Parathyroid adenoma (tissue), 2 donors: ENCODE data around the gene ANKRD13D.

Experiments used
- H2AFZ ChIP-seq: fragments of 300-600 bp; sonication (generic); one replicate; pipeline ENCODE4 v1.7.0; 2017; ENCODE audit warnings: antibody characterized with exemption, mild to moderate bottlenecking
- H3K27ac ChIP-seq: fragments of 300-600 bp; sonication (generic); one replicate; pipeline ENCODE4 v1.7.0; 2017
- H3K27me3 ChIP-seq: fragments of 300-600 bp; sonication (generic); one replicate; pipeline ENCODE4 v1.7.0; 2017; ENCODE audit warnings: low read length; ENCODE audit not compliant: control insufficient read depth, insufficient read depth
- H3K36me3 ChIP-seq: fragments of 300-600 bp; sonication (generic); one replicate; pipeline ENCODE4 v1.7.0; 2017; ENCODE audit warnings: low read length; ENCODE audit not compliant: control insufficient read depth, insufficient read depth
- H3K4me1 ChIP-seq: fragments of 300-600 bp; sonication (generic); one replicate; pipeline ENCODE4 v1.7.0; 2017; ENCODE audit warnings: control low read depth
- H3K4me2 ChIP-seq: fragments of 300-600 bp; sonication (generic); one replicate; pipeline ENCODE4 v1.7.0; 2017; ENCODE audit warnings: low read length
- H3K4me3 ChIP-seq: fragments of 300-600 bp; sonication (generic); one replicate; pipeline ENCODE4 v1.7.0; 2017; ENCODE audit warnings: low read depth, low read length
- H3K79me2 ChIP-seq: fragments of 300-600 bp; sonication (generic); one replicate; pipeline ENCODE4 v1.7.0; 2017; ENCODE audit warnings: control low read depth
- H3K9ac ChIP-seq: fragments of 300-600 bp; sonication (generic); one replicate; pipeline ENCODE4 v1.7.0; 2017; ENCODE audit warnings: mild to moderate bottlenecking
- H3K9me3 ChIP-seq: fragments of 300-600 bp; sonication (generic); one replicate; pipeline ENCODE4 v1.7.0; 2017; ENCODE audit warnings: low read length; ENCODE audit not compliant: control insufficient read depth
- CTCF ChIP-seq: fragments of 300-600 bp; sonication (generic); IDR thresholded peaks from one replicate; pipeline ENCODE4 v1.7.0; 2017; ENCODE audit warnings: antibody characterized with exemption, mild to moderate bottlenecking
- donor health status: primary hyperparathyroidism.

The ANKRD13D gene

DNA sequence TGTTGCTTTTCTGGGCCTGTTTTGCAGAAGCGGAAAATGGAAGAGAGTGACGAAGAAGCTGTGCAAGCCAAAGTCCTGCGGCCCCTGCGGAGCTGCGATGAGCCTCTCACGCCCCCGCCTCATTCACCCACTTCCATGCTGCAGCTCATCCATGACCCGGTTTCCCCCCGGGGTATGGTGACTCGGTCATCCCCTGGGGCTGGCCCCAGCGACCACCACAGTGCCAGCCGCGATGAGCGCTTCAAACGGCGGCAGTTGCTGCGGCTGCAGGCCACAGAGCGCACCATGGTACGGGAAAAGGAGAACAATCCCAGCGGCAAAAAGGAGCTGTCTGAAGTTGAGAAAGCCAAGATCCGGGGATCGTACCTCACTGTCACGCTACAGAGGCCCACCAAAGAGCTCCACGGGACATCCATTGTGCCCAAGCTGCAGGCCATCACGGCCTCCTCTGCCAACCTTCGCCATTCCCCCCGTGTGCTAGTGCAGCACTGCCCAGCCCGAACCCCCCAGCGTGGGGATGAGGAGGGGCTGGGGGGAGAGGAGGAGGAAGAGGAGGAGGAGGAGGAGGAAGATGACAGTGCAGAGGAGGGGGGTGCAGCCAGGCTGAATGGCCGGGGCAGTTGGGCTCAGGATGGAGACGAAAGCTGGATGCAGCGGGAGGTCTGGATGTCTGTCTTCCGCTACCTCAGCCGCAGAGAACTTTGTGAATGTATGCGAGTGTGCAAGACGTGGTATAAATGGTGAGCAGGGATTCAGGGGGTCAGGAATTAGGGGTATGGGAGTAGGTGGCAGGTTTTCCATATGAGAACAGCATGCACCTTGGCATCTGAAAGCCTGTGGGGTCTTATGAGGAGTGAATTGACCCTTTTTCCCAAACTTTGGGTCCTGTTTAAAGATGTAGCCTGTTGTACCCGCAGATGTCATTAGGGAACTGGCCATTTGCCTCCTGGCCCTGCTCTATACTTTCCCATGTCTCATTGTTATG is 38.8 kb upstream of the ANKRD13D start:
- Histone ChIP-seq H3K27me3 (no peaks in the 10 kb centered on the region), H3K9me3 (no peaks in the 10 kb centered on the region), H3K4me1 (peaks cover 15% of the 10 kb centered on the region), H3K36me3 (no peaks in the 10 kb centered on the region), H3K27ac (no peak overlapping the region), H3K79me2 (no peaks in the 10 kb centered on the region), H2AFZ (no peak overlapping the region), H3K9ac (no peak overlapping the region), H3K4me2 (no peak overlapping the region), H3K4me3 (no peak overlapping the region)
- TF ChIP-seq CTCF = no peak

DNA sequence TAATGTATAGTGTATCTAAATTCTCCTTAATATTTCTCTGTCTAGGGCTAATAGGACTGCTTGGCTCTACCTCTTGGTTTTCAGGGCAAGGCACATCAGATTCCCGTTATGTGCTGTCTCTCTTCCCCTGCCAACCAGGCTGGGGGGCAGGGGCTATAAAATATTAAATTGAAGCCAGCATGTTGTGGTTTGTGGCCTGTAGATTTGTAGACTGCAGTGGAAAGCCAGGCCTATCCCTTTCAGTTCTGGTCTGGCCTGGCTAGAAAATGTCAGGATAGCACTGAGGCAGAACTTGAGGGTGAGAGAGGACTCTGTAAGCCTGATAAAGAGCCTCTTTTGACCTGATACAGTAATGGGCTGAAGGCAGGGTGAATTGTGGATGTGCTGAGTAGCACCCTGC is 37.3 kb upstream of the ANKRD13D start:
- no peak overlapping the region for H3K4me2 ChIP-seq
- H3K27ac ChIP-seq = no peak overlapping the region
- no peak overlapping the region for H3K4me3 ChIP-seq
- no peaks in the 10 kb centered on the region for H3K79me2 ChIP-seq
- H3K4me1 ChIP-seq = peaks cover 13% of the 10 kb centered on the region
- H3K9me3 ChIP-seq = no peaks in the 10 kb centered on the region
- H3K9ac ChIP-seq = no peak overlapping the region
- TF ChIP-seq CTCF = no peak
- no peaks in the 10 kb centered on the region for H3K27me3 ChIP-seq
- no peaks in the 10 kb centered on the region for H3K36me3 ChIP-seq
- no peak overlapping the region for H2AFZ ChIP-seq

DNA sequence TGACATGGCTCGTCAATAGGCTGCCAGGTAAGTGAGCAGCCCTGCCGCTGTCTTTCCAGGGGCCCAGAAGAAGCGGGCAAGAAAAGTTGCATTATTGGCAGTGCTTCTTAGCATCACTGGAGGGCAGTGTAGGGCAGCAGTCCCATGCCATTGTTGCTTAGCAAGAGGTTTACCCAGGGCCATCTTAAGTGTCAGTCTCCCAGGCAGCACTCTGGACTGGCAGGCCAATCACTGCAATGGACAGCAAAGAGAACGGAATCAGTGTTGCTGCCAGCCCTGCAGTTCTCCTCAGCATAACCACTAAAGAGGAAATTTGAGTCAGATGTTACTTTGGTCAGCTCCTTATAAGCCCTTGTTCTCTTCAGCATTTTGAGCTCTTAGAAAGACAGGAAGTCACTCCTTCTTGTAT is 36.3 kb upstream of the ANKRD13D start:
- no peak overlapping the region for H3K4me3 ChIP-seq
- H2AFZ ChIP-seq = no peak overlapping the region
- no peak overlapping the region for H3K27ac ChIP-seq
- H3K79me2 ChIP-seq = no peaks in the 10 kb centered on the region
- peaks cover 10% of the 10 kb centered on the region for H3K4me1 ChIP-seq
- H3K9ac ChIP-seq = no peak overlapping the region
- H3K4me2 ChIP-seq = no peak overlapping the region
- peak; percentile 33 for TF ChIP-seq CTCF
- no peaks in the 10 kb centered on the region for H3K9me3 ChIP-seq
- H3K27me3 ChIP-seq = no peaks in the 10 kb centered on the region
- H3K36me3 ChIP-seq = no peaks in the 10 kb centered on the region

- H3K4me1 ChIP-seq = peaks cover 3% of the 10 kb centered on the region
- no peaks in the 10 kb centered on the region for H3K27me3 ChIP-seq
- no peak overlapping the region for H2AFZ ChIP-seq
- no peak overlapping the region for H3K4me3 ChIP-seq
- H3K36me3 ChIP-seq = no peaks in the 10 kb centered on the region
- H3K27ac ChIP-seq = no peak overlapping the region
- H3K9ac ChIP-seq = no peak overlapping the region
- TF ChIP-seq CTCF = no peak
- H3K79me2 ChIP-seq = no peaks in the 10 kb centered on the region
- H3K9me3 ChIP-seq = no peaks in the 10 kb centered on the region
- no peak overlapping the region for H3K4me2 ChIP-seq
These were observed 35.1 kb upstream of the ANKRD13D start for GRCh38 chr11:67253872-67254624.
